Right renal pelvis (tissue), 4 donors: Measurements from ENCODE around the gene NNT. TPM values are rescaled to one million over a fixed set of nuclear protein-coding genes. Genes with fewer than 3 reads are reported as not detected.
"Not testable (repeated sequence)": the region's sequence is repeated elsewhere in the genome, so short reads cannot be mapped to it uniquely, and the experiment has no call there.

Source experiments
- DNase-seq, 4 donors: peaks; one replicate each; pipeline ENCODE4 v3.0.0-alpha.2; 2013; ENCODE audit warnings: low read depth in 4 of 4, low spot score in 3 of 4, missing footprints in 1 of 4
- polyA plus RNA-seq, 4 donors: library from polyadenylated mRNA; unstranded; fragments of 120-200 nt; gene quantifications; one replicate each; pipeline ENCODE4 v1.2.1, GENCODE V29; 2013; ENCODE audit not compliant: insufficient read length in 4 of 4

The NNT gene
- polyA plus RNA-seq, 4 donors = 99.0 to 130 (median 122) TPM

- no peak for DNase-seq
Observed at GRCh38 chr5:43582082-43583005, 20.6 kb upstream of the NNT start.

- no peak for DNase-seq
Observed at GRCh38 chr5:43583724-43584123, 19.3 kb upstream of the NNT start.

GRCh38 chr5:43584166-43584699 lies 18.7 kb upstream of the NNT start:
- no peak for DNase-seq

- DNase-seq = no peak
Observed at GRCh38 chr5:43588842-43589241, 14.1 kb upstream of the NNT start.

- DNase-seq = no peak
Observed at GRCh38 chr5:43589310-43589709, 13.7 kb upstream of the NNT start.

- no peak for DNase-seq
Observed at GRCh38 chr5:43590700-43591099, 12.3 kb upstream of the NNT start.

- DNase-seq = no peak
Observed at GRCh38 chr5:43592363-43592762, 10.6 kb upstream of the NNT start.

GRCh38 chr5:43598927-43599326 lies 4.1 kb upstream of the NNT start:
- not testable (repeated sequence) for DNase-seq

- DNase-seq = peak in 2 of 4 donors; percentile 10 to 12
Observed at GRCh38 chr5:43601454-43602260, 1.3 kb upstream of the NNT start.

GRCh38 chr5:43603344-43604217 lies 601 bp downstream of the NNT start:
- DNase-seq = peak; percentile 18 to 48 (median 29)

GRCh38 chr5:43604699-43605098 lies 1.7 kb downstream of the NNT start:
- DNase-seq = no peak

- no peak for DNase-seq
Observed at GRCh38 chr5:43606351-43606750, 3.4 kb downstream of the NNT start.

- DNase-seq = no peak
Observed at GRCh38 chr5:43608406-43608805, 5.4 kb downstream of the NNT start.

GRCh38 chr5:43609752-43610151 lies 6.8 kb downstream of the NNT start:
- no peak for DNase-seq

- no peak for DNase-seq
Observed at GRCh38 chr5:43613370-43613769, 10.4 kb downstream of the NNT start.

- no peak for DNase-seq
Observed at GRCh38 chr5:43615445-43616184, 12.6 kb downstream of the NNT start.

GRCh38 chr5:43616535-43616934 lies 13.6 kb downstream of the NNT start:
- DNase-seq = no peak

GRCh38 chr5:43619380-43619779 lies 16.4 kb downstream of the NNT start:
- no peak for DNase-seq

GRCh38 chr5:43619911-43620310 lies 16.9 kb downstream of the NNT start:
- no peak for DNase-seq
